WTC11 (cell line): ENCODE measurements around the gene INPP5K.

Experiments
- ATF3 ChIP-seq: sonication (generic); formaldehyde crosslinking; conservative IDR thresholded peaks from 2 replicates; pipeline ENCODE4 v1.8.1; 2022; ENCODE audit warnings: mild to moderate bottlenecking, missing genetic modification reagents
- SMAD3 ChIP-seq: sonication (generic); formaldehyde crosslinking; IDR thresholded peaks from 2 replicates; pipeline ENCODE4 v1.8.0; 2022; ENCODE audit warnings: missing genetic modification reagents, mild to moderate bottlenecking, borderline replicate concordance
- TF ChIP-seq, protein P1 (sequence below): sonication (generic); formaldehyde crosslinking; IDR thresholded peaks from 2 replicates; pipeline ENCODE4 v1.8.1; 2023; ENCODE audit warnings: mild to moderate bottlenecking, missing genetic modification reagents, moderate library complexity
- TF ChIP-seq, protein P2 (sequence below): fragments of 200-600 bp; IDR thresholded peaks from 2 replicates; pipeline ENCODE4 v1.8.0; 2022; ENCODE audit warnings: antibody characterized with exemption
- TF ChIP-seq, protein P3 (sequence below): sonication (generic); formaldehyde crosslinking; IDR thresholded peaks from 2 replicates; pipeline ENCODE4 v1.8.1; 2023; ENCODE audit warnings: mild to moderate bottlenecking, missing genetic modification reagents

DNA sequence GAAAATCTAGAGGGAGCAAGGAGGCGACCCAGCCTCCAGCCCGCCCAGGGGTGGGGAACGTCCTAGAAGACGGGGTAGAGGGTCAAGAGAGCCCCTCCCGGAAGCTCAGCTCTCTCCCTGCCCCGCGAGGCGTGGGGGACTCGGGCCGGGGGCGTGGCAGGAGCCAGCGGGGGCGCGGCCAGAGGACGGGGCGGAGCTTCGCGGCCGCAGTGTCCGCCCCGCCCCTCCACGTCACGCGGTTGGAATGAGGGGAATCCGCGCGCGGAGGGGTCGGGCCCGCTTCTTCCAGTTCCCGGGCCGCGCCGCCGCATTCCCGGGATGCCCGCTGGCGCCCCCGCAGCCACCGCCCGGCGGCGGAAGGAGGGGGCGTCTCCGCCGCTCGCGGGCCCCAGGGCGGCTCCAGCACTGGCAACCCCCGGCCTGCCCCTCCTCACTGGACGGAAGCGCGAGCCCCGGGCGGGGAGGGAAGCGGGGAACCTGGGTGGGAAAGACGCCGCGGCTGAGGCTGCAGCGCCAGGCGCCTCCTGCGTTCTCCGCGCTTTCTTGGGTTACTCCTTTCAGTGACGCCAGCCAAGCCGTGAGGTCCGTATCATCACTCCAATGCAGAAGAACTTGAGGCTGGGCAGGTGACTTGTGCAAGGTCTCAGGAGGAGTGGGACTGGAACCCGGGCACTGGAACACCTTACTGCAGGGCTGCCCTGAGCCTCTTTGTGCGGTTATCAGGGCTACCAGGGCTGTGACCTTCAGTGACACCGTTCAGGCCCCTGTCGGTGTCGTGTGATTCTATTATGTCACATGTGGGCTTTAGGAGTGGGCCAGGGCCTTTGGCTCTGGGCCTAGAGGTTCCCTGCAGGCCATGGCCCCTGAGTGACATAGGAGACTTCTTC is 28.2 kb downstream of the INPP5K start:
- TF ChIP-seq, protein P1, sequence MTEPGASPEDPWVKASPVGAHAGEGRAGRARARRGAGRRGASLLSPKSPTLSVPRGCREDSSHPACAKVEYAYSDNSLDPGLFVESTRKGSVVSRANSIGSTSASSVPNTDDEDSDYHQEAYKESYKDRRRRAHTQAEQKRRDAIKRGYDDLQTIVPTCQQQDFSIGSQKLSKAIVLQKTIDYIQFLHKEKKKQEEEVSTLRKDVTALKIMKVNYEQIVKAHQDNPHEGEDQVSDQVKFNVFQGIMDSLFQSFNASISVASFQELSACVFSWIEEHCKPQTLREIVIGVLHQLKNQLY (CRISPR knock-in tag): no peak
- TF ChIP-seq ATF3 (no peak), SMAD3 (CRISPR knock-in tag) (no peak)
- TF ChIP-seq, protein P2, sequence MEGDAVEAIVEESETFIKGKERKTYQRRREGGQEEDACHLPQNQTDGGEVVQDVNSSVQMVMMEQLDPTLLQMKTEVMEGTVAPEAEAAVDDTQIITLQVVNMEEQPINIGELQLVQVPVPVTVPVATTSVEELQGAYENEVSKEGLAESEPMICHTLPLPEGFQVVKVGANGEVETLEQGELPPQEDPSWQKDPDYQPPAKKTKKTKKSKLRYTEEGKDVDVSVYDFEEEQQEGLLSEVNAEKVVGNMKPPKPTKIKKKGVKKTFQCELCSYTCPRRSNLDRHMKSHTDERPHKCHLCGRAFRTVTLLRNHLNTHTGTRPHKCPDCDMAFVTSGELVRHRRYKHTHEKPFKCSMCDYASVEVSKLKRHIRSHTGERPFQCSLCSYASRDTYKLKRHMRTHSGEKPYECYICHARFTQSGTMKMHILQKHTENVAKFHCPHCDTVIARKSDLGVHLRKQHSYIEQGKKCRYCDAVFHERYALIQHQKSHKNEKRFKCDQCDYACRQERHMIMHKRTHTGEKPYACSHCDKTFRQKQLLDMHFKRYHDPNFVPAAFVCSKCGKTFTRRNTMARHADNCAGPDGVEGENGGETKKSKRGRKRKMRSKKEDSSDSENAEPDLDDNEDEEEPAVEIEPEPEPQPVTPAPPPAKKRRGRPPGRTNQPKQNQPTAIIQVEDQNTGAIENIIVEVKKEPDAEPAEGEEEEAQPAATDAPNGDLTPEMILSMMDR: no peak
- TF ChIP-seq, protein P3, sequence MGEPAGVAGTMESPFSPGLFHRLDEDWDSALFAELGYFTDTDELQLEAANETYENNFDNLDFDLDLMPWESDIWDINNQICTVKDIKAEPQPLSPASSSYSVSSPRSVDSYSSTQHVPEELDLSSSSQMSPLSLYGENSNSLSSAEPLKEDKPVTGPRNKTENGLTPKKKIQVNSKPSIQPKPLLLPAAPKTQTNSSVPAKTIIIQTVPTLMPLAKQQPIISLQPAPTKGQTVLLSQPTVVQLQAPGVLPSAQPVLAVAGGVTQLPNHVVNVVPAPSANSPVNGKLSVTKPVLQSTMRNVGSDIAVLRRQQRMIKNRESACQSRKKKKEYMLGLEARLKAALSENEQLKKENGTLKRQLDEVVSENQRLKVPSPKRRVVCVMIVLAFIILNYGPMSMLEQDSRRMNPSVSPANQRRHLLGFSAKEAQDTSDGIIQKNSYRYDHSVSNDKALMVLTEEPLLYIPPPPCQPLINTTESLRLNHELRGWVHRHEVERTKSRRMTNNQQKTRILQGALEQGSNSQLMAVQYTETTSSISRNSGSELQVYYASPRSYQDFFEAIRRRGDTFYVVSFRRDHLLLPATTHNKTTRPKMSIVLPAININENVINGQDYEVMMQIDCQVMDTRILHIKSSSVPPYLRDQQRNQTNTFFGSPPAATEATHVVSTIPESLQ (CRISPR knock-in tag): no peak
